GM12878 (cell line): ENCODE results near the gene TTLL7. TPM values are rescaled to one million over a fixed set of nuclear protein-coding genes. Genes with fewer than 3 reads are reported as not detected.

Experiments used
- ATAC-seq: fragments of 200-7000 bp; cut with Tn5 transposase; 3 replicates; pipeline ENCODE4 v1.9.1; 2020; ENCODE audit warnings: mild to moderate bottlenecking, moderate library complexity
- BruUV-seq: library from RNA; stranded (reverse); fragments of 400-500 nt; replicated peaks from 2 replicates; lab custom pipeline; 2021; lab: Mats Ljungman, UMichigan
- CTCF ChIA-PET: fragments of 300-600 bp; sonication (Branson Sonifier 250); formaldehyde crosslinking; extraction: SDS; loops from one replicate; lab custom pipeline; 2021; ENCODE audit warnings: inconsistent platforms; lab: Yijun Ruan, JAX
- POLR2A ChIA-PET: fragments of 350-600 bp; formaldehyde crosslinking; extraction: SDS; loops from one replicate; lab custom pipeline; 2021; ENCODE audit warnings: inconsistent platforms; lab: Charles Lee
- RAD21 ChIA-PET: fragments of 300-600 bp; sonication (Branson Sonifier 250); formaldehyde crosslinking; loops from one replicate; lab custom pipeline; 2023; ENCODE audit warnings: antibody characterized with exemption; ENCODE audit not compliant: unreplicated experiment; lab: Charles Lee
- SMC1A ChIA-PET: fragments of 300-600 bp; sonication (Branson Sonifier 250); formaldehyde crosslinking; loops from one replicate; lab custom pipeline; 2023; ENCODE audit not compliant: unreplicated experiment, uncharacterized antibody; lab: Charles Lee
- DNase-seq: peaks from one replicate; pipeline ENCODE4 v3.0.0-alpha.2; 2011; ENCODE audit warnings: low read depth, low spot score
- FAIRE-seq: peaks from 3 replicates; lab custom pipeline; 2011; peaks lifted over from hg19 to GRCh38; lab: Jason Lieb, UNC
- H2AFZ ChIP-seq: 2 replicates; pipeline ENCODE4 v1.6.0; 2011; ENCODE audit warnings: low read depth, low read length, control low read depth; ENCODE audit not compliant: control insufficient read depth
- H3K27ac ChIP-seq: 2 replicates; pipeline ENCODE4 v1.5.1; 2011; ENCODE audit warnings: control low read depth; ENCODE audit not compliant: control insufficient read depth, insufficient read depth
- H3K27me3 ChIP-seq, 2 experiments: replicated peaks in 1 of 2; 2 replicates each; pipeline versions ENCODE4 v1.6.0 to v1.6.1; 2011; ENCODE audit warnings: low read length in 1 of 2; ENCODE audit not compliant: control insufficient read depth in 2 of 2, insufficient read depth in 2 of 2
- H3K36me3 ChIP-seq, 2 experiments: 2 replicates each; pipeline ENCODE4 v1.5.1; 2011; ENCODE audit warnings: low read length in 1 of 2; ENCODE audit not compliant: control insufficient read depth in 2 of 2, insufficient read depth in 2 of 2
- H3K4me1 ChIP-seq: 2 replicates; pipeline ENCODE4 v1.6.1; 2011; ENCODE audit warnings: mild to moderate bottlenecking, low read length, moderate library complexity, mixed read lengths; ENCODE audit not compliant: control insufficient read depth, insufficient read depth
- H3K4me2 ChIP-seq: 2 replicates; pipeline ENCODE4 v1.6.0; 2011; ENCODE audit warnings: control low read depth; ENCODE audit not compliant: control insufficient read depth, insufficient read depth
- H3K4me3 ChIP-seq: fragments of 200-600 bp; sonication (generic); 2 replicates; pipeline ENCODE4 v1.5.1; 2016
- H3K79me2 ChIP-seq: 2 replicates; pipeline ENCODE4 v1.6.0; 2011; ENCODE audit warnings: low read length; ENCODE audit not compliant: control insufficient read depth, insufficient read depth
- H3K9ac ChIP-seq: 2 replicates; pipeline ENCODE4 v1.8.0; 2011; ENCODE audit warnings: low read length, control low read depth, mixed read lengths; ENCODE audit not compliant: control insufficient read depth, insufficient read depth
- H3K9me3 ChIP-seq: replicated peaks from 3 replicates; pipeline ENCODE4 v1.5.1; 2011; ENCODE audit warnings: mild to moderate bottlenecking, low read length; ENCODE audit not compliant: control insufficient read depth, insufficient read depth
- H4K20me1 ChIP-seq: 2 replicates; pipeline ENCODE4 v1.6.0; 2011; ENCODE audit not compliant: control insufficient read depth, insufficient read depth
- CBFB ChIP-seq: IDR thresholded peaks from 2 replicates; pipeline ENCODE4 v1.6.1; 2016; ENCODE audit warnings: antibody characterized with exemption, low read depth
- CREB1 ChIP-seq: IDR thresholded peaks from 2 replicates; pipeline ENCODE4 v1.6.1; 2012; ENCODE audit warnings: low read depth, mild to moderate bottlenecking, inconsistent platforms
- EED ChIP-seq: sonication (generic); IDR thresholded peaks from 2 replicates; pipeline ENCODE4 v1.6.1; 2016; ENCODE audit warnings: antibody characterized with exemption, low read depth
- EGR1 ChIP-seq, 2 experiments: IDR thresholded peaks; 1 replicate in 1 of 2; 2 replicates in 1 of 2; pipeline ENCODE4 v1.6.1; 2011 to 2012; ENCODE audit warnings: low read depth in 2 of 2, low read length in 2 of 2, borderline replicate concordance in 1 of 2, mild to moderate bottlenecking in 1 of 2, moderate library complexity in 1 of 2
- FOXK2 ChIP-seq: fragments of 450-650 bp; IDR thresholded peaks from 2 replicates; pipeline ENCODE4 v1.6.1; 2017; ENCODE audit warnings: mild to moderate bottlenecking, moderate library complexity
- NFYA ChIP-seq: IDR thresholded peaks from 2 replicates; pipeline ENCODE4 v1.6.1; 2011; ENCODE audit warnings: low read depth, mild to moderate bottlenecking, low read length, improper control_type of control experiment, borderline replicate concordance
- NRF1 ChIP-seq: conservative IDR thresholded peaks from 2 replicates; pipeline ENCODE4 v1.6.1; 2011; ENCODE audit warnings: mild to moderate bottlenecking, low read depth, low read length, improper control_type of control experiment
- RAD21 ChIP-seq: IDR thresholded peaks from 2 replicates; pipeline ENCODE4 v1.6.1; 2011; ENCODE audit warnings: mild to moderate bottlenecking, low read depth, low read length, moderate library complexity; ENCODE audit not compliant: insufficient read depth
- SMAD1 ChIP-seq: fragments of 450-650 bp; IDR thresholded peaks from 2 replicates; pipeline ENCODE4 v1.6.1; 2018; ENCODE audit warnings: mild to moderate bottlenecking, low read depth; ENCODE audit not compliant: partially characterized antibody
- STAT1 ChIP-seq: fragments of 450-650 bp; conservative IDR thresholded peaks from 2 replicates; pipeline ENCODE4 v1.6.1; 2014; ENCODE audit warnings: antibody characterized with exemption, mild to moderate bottlenecking
- ZNF217 ChIP-seq: fragments of 450-650 bp; IDR thresholded peaks from 2 replicates; pipeline ENCODE4 v1.6.1; 2017; ENCODE audit warnings: antibody characterized with exemption, mild to moderate bottlenecking
- WGBS: methylation state at CpG from one replicate; pipeline ENCODE4 v1.1.6; 2016; ENCODE audit warnings: low lambda C conversion rate; ENCODE audit not compliant: insufficient replicate concordance, insufficient coverage; ENCODE audit errors: missing lambda C conversion rate; 5-methylcytosine and 5-hydroxymethylcytosine counted together
- in situ Hi-C: fragments of 300-500 bp; cut with MboI; formaldehyde crosslinking; loops from 9 replicates; pipeline ENCODE4 v1.14.3; 2018; ENCODE audit warnings: mixed read lengths
- intact Hi-C: fragments of 100-400 bp; cut with micrococcal nuclease; formaldehyde crosslinking; loops from one replicate; pipeline ENCODE4 v1.14.2; 2022; ENCODE audit not compliant: unreplicated experiment
- polyA plus RNA-seq, 11 experiments: library from polyadenylated mRNA; depleted of rRNA in 4 of 11; unstranded in 6 of 11; stranded (reverse) in 5 of 11; fragments of >200 nt; fragmentation: Nextera tagmentation in 4 of 11; fragmentation: Illumina TruSeq in 1 of 11; extraction: Ambion mirVana in 4 of 11; extraction: Trizol in 1 of 11; gene quantifications; 1 replicate in 1 of 11; 2 replicates in 10 of 11; pipeline versions ENCODE4 v1.2.1 to v1.2.3, GENCODE V29; 2011 to 2016; ENCODE audit warnings: inconsistent platforms in 2 of 11, missing spikeins in 2 of 11, low read depth in 1 of 11
- total RNA-seq, 4 experiments: library from RNA; depleted of rRNA in 3 of 4; stranded (reverse); fragments of >200 nt in 3 of 4; fragmentation: Illumina TruSeq in 1 of 4; extraction: Trizol in 1 of 4; gene quantifications; 2 replicates each; pipeline versions ENCODE4 v1.2.1 to v1.2.3, GENCODE V29; 2013 to 2021
- TF ChIP-seq, protein P1 (sequence below): fragments of 450-650 bp; formaldehyde crosslinking; IDR thresholded peaks from 2 replicates; pipeline ENCODE4 v1.4.0; 2022; ENCODE audit warnings: mild to moderate bottlenecking, moderate library complexity

Gene TTLL7
- total and polyA plus RNA-seq, 10 of the 15 experiments (the other 5 are each of a cell fraction or from before 2014, with no cell fraction given) = 0.03 to 1.4 (median 0.61) TPM

DNA sequence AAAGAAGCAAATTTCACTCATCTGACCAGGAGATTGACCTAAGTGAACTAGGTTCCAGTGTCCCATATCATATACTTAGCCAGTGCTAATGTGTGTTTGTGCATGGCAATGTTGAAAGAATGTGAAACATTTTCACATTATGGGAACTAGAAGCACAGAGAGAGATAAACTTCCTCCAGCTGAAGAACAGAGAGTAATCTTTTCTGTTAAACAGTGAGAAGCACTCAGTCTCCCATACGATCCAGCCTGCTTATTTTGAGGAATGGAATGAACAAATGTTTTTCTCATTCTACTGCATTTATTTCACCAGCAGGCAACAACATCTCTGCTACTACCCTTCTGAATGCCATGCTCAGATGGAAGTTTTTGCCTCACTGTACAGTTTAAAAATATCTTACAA is 170.5 kb downstream of the TTLL7 start:
- no peaks in the 10 kb centered on the region for H3K36me3 ChIP-seq
- ChIA-PET CTCF (no interaction called here), POLR2A (no interaction called here), RAD21 (no interaction called here), SMC1A (no interaction called here)
- WGBS = 61% methylated on average over 1 of the region's 1 CpG
- DNase-seq = no peak
- no peak for ATAC-seq
- intact Hi-C loops (no loop called here), in situ Hi-C loops (no loop called here)
- no peak overlapping the region for H3K4me3 ChIP-seq
- H3K4me1 ChIP-seq = no peaks in the 10 kb centered on the region
- H3K9ac ChIP-seq = no peak overlapping the region
- no peaks in the 10 kb centered on the region for H3K9me3 ChIP-seq
- no peaks in the 10 kb centered on the region for H4K20me1 ChIP-seq
- no peak overlapping the region for H2AFZ ChIP-seq
- no peak overlapping the region for H3K27ac ChIP-seq
- BruUV-seq = no TSS peak
- no peaks in the 10 kb centered on the region for H3K27me3 ChIP-seq
- FAIRE-seq = no peak
- TF ChIP-seq ZNF217 = no peak
- TF ChIP-seq CBFB = no peak
- TF ChIP-seq CREB1 = no peak
- TF ChIP-seq NFYA = no peak
- no peak for TF ChIP-seq NRF1
- TF ChIP-seq, protein P1, sequence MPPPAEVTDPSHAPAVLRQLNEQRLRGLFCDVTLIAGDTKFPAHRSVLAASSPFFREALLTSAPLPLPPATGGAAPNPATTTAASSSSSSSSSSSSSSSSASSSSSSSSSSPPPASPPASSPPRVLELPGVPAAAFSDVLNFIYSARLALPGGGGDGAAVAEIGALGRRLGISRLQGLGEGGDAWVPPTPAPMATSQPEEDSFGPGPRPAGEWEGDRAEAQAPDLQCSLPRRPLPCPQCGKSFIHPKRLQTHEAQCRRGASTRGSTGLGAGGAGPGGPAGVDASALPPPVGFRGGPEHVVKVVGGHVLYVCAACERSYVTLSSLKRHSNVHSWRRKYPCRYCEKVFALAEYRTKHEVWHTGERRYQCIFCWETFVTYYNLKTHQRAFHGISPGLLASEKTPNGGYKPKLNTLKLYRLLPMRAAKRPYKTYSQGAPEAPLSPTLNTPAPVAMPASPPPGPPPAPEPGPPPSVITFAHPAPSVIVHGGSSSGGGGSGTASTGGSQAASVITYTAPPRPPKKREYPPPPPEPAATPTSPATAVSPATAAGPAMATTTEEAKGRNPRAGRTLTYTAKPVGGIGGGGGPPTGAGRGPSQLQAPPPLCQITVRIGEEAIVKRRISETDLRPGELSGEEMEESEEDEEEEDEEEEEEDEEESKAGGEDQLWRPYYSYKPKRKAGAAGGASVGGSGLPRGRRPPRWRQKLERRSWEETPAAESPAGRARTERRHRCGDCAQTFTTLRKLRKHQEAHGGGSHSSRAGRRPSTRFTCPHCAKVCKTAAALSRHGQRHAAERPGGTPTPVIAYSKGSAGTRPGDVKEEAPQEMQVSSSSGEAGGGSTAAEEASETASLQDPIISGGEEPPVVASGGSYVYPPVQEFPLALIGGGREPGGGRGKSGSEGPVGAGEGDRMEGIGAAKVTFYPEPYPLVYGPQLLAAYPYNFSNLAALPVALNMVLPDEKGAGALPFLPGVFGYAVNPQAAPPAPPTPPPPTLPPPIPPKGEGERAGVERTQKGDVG (CRISPR knock-in tag) = no peak
- no peak for TF ChIP-seq STAT1
- TF ChIP-seq FOXK2 = no peak
- no peak for TF ChIP-seq SMAD1
- TF ChIP-seq EED = no peak
- TF ChIP-seq EGR1 (IDR thresholded peaks at IDR 0.05; ENCODE audit: borderline replicate concordance in 1 of 2, low read depth in 2 of 2, low read length in 2 of 2) = no peak
- no peak for TF ChIP-seq RAD21
- no peaks in the 10 kb centered on the region for H3K79me2 ChIP-seq
- no peak overlapping the region for H3K4me2 ChIP-seq
